Mesothelial cell of epicardium (in vitro differentiated cells): ENCODE measurements around the gene COL8A2. TPM values are rescaled to one million over a fixed set of nuclear protein-coding genes. Genes with fewer than 3 reads are reported as not detected.

Experiments
- DNase-seq, 2 experiments: peaks; one replicate each; pipeline ENCODE4 v3.0.0; 2021; ENCODE audit warnings: low spot score in 2 of 2; ENCODE audit not compliant: unreplicated experiment in 2 of 2
- H3K27ac Mint-ChIP-seq: 2 replicates; pipeline ENCODE4 v1.8.0; 2021; ENCODE audit warnings: mixed read lengths
- H3K27me3 Mint-ChIP-seq: 2 replicates; pipeline ENCODE4 v1.8.0; 2021; ENCODE audit warnings: low read depth, mixed read lengths
- H3K36me3 Mint-ChIP-seq: 2 replicates; pipeline ENCODE4 v1.8.0; 2021; ENCODE audit warnings: mixed read lengths
- H3K4me1 Mint-ChIP-seq: 2 replicates; pipeline ENCODE4 v1.8.0; 2021; ENCODE audit warnings: mixed read lengths
- H3K4me3 Mint-ChIP-seq: 2 replicates; pipeline ENCODE4 v1.8.0; 2021; ENCODE audit warnings: mild to moderate bottlenecking, moderate library complexity, mixed read lengths
- H3K9me3 Mint-ChIP-seq: 2 replicates; pipeline ENCODE4 v1.8.0; 2021; ENCODE audit warnings: mixed read lengths
- total RNA-seq: library from RNA; stranded (reverse); gene quantifications from 3 replicates; pipeline ENCODE4 v1.2.1, GENCODE V29; 2021
- TF ChIP-seq, protein P1 (sequence below): fragments of 200-600 bp; sonication (generic); IDR thresholded peaks from one replicate; pipeline ENCODE4 v1.5.0; 2021; ENCODE audit warnings: antibody characterized with exemption; ENCODE audit not compliant: unreplicated experiment

The COL8A2 gene
- total RNA-seq, 1 donor from 2014 or later: 10.4 TPM

DNA sequence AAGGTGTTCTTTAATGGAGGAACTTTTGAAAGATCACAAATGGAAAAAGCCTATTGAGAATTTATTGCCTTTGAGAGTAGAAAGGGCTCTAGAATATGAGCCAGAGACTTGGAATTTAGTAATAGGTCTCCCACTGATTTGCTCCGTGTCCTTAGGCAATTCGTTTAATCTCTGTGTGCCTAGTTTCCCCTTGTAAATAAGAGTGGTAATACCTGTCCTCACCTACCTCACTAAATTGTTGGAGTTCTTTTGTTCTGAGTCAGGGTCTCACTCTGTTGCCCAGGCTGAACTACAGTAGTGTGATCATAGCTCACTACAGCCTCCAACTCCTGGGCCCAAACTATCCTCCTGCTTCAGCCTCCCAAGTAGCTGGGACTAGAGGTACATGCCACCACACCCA, 56.2 kb downstream of the COL8A2 start:
- no peaks in the 10 kb centered on the region for H3K27me3 Mint-ChIP-seq
- no peak for DNase-seq
- TF ChIP-seq, protein P1, sequence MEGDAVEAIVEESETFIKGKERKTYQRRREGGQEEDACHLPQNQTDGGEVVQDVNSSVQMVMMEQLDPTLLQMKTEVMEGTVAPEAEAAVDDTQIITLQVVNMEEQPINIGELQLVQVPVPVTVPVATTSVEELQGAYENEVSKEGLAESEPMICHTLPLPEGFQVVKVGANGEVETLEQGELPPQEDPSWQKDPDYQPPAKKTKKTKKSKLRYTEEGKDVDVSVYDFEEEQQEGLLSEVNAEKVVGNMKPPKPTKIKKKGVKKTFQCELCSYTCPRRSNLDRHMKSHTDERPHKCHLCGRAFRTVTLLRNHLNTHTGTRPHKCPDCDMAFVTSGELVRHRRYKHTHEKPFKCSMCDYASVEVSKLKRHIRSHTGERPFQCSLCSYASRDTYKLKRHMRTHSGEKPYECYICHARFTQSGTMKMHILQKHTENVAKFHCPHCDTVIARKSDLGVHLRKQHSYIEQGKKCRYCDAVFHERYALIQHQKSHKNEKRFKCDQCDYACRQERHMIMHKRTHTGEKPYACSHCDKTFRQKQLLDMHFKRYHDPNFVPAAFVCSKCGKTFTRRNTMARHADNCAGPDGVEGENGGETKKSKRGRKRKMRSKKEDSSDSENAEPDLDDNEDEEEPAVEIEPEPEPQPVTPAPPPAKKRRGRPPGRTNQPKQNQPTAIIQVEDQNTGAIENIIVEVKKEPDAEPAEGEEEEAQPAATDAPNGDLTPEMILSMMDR: no peak
- no peaks in the 10 kb centered on the region for H3K4me1 Mint-ChIP-seq
- H3K27ac Mint-ChIP-seq: no peak overlapping the region
- H3K9me3 Mint-ChIP-seq: no peaks in the 10 kb centered on the region
- no peak overlapping the region for H3K4me3 Mint-ChIP-seq
- H3K36me3 Mint-ChIP-seq: no peaks in the 10 kb centered on the region

DNA sequence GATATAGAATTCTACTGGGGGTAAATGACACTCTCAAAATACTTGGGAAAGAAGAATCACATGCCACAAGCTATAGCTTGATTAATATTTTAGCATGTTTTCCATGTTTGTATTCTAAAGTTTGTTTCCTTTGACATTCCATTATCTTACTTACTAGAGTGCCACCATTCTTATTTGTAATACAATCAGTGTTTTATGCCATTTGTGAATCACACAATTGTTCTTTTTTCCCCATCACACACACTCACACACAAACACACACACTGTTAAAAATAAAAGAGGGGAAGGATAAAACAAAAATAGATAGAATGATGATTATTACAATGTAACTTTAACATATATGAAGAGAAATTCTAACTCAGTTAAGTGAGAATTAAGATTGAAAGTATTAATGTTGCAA, 57.2 kb downstream of the COL8A2 start:
- no peaks in the 10 kb centered on the region for H3K36me3 Mint-ChIP-seq
- TF ChIP-seq, protein P1: no peak
- no peaks in the 10 kb centered on the region for H3K27me3 Mint-ChIP-seq
- H3K4me3 Mint-ChIP-seq: no peak overlapping the region
- H3K27ac Mint-ChIP-seq: no peak overlapping the region
- no peaks in the 10 kb centered on the region for H3K9me3 Mint-ChIP-seq
- no peak for DNase-seq
- no peaks in the 10 kb centered on the region for H3K4me1 Mint-ChIP-seq

DNA sequence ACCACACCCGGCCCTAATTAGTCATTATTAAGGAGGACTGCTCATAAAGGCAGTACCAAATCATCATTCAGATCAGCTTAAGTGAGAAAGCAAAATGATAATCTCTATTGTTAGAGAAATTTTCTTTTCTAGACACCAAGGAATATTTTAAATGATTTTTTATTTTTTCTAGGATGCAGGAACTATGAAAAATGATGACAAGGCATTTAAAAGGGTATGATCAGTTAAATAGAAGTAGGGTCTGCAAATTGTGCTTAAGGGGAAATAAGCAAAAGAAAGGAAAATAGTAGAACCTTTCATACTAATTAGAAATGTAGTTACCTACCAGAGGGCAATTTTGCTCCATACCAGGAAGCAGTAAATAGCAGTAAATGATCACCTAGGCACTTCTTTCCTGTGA, 62.7 kb downstream of the COL8A2 start:
- no peak overlapping the region for H3K4me3 Mint-ChIP-seq
- no peaks in the 10 kb centered on the region for H3K9me3 Mint-ChIP-seq
- peaks cover 2% of the 10 kb centered on the region for H3K36me3 Mint-ChIP-seq
- TF ChIP-seq, protein P1: no peak
- no peak overlapping the region for H3K27ac Mint-ChIP-seq
- no peaks in the 10 kb centered on the region for H3K27me3 Mint-ChIP-seq
- no peaks in the 10 kb centered on the region for H3K4me1 Mint-ChIP-seq
- DNase-seq: no peak

DNA sequence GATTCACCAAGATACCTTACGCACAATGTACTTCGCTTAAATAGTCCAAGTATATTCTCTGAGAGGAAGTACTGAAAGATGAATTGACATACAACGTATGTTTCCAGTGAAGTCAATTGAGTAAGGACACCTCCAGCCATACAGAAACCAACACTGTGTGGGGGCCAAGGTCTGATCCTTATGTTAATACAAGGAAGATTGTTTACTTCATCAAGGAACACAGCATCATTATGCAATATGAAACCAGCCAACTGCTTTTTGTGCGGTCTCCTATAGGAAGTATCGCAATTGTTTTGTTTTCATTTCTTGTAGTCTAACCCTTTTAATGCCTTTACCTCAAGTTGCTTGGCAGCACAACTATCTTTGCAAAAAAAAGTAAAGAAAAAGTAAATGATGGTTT, 69.3 kb downstream of the COL8A2 start:
- Mint-ChIP-seq H3K27ac (no peak overlapping the region), H3K4me3 (no peak overlapping the region), H3K4me1 (no peaks in the 10 kb centered on the region), H3K27me3 (no peaks in the 10 kb centered on the region), H3K9me3 (no peaks in the 10 kb centered on the region), H3K36me3 (peaks cover 19% of the 10 kb centered on the region)
- TF ChIP-seq, protein P1: no peak
- no peak for DNase-seq

DNA sequence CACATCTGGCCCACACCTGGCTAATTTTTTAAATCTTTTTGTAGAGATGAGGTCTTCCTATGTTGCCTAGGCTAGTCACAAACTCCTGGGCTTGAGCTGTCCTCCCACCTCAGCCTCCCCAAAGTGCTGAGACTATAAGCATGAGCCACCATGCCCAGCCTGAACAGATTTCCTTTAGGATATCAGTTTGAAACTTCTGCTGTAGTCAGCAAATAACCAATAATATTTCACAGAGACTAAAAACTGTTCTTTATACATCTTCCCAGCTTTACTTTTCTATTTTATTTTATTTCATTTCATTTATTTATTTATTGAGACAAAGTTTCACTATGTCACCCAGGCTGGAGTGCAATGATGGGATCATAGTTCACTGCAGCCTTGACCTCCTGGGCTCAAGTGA, 71.0 kb downstream of the COL8A2 start:
- TF ChIP-seq, protein P1: no peak
- no peak for DNase-seq
- H3K4me1 Mint-ChIP-seq: no peaks in the 10 kb centered on the region
- H3K4me3 Mint-ChIP-seq: no peak overlapping the region
- H3K9me3 Mint-ChIP-seq: no peaks in the 10 kb centered on the region
- no peaks in the 10 kb centered on the region for H3K27me3 Mint-ChIP-seq
- H3K27ac Mint-ChIP-seq: no peak overlapping the region
- peaks cover 23% of the 10 kb centered on the region for H3K36me3 Mint-ChIP-seq

DNA sequence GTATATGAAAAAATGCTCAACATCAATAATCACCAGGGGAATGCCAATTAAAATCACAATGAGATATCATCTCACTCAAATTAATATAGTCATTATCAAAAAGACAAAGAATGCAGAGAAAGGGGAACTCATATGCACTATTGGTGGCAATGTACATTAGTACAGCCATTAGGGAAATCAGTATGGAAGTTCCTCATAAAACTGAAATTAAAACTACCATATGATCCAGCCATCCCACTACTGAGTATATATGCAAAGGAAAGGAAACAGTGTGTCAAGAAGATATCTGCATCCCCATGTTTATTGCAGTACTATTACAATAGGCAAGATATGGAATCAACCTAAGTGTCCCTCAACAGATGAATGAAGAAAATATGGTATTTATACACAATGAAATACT, 73.2 kb downstream of the COL8A2 start:
- TF ChIP-seq, protein P1: no peak
- Mint-ChIP-seq H3K4me3 (no peak overlapping the region), H3K27ac (no peak overlapping the region), H3K27me3 (no peaks in the 10 kb centered on the region), H3K9me3 (peaks cover 6% of the 10 kb centered on the region), H3K36me3 (peaks cover 45% of the 10 kb centered on the region), H3K4me1 (no peaks in the 10 kb centered on the region)
- DNase-seq: no peak
